Suprapubic skin (tissue), 4 donors: ENCODE results near the gene PIGX.

Source experiments
- POLR2A ChIP-seq, 2 donors: fragments of 450-650 bp; IDR thresholded peaks; one replicate each; pipeline ENCODE4 v1.6.1; 2017; ENCODE audit warnings: antibody characterized with exemption in 2 of 2, mild to moderate bottlenecking in 2 of 2, moderate library complexity in 2 of 2
- POLR2AphosphoS5 ChIP-seq, 3 donors: sonication (generic); formaldehyde crosslinking; IDR thresholded peaks; one replicate each; pipeline ENCODE4 v1.6.1; 2017; ENCODE audit warnings: antibody characterized with exemption in 3 of 3
- TF ChIP-seq, protein P1 (sequence below), 2 donors: fragments of 200-600 bp in 1 of 2; fragments of 450-650 bp in 1 of 2; sonication (generic) in 1 of 2; IDR thresholded peaks; one replicate each; pipeline ENCODE4 v1.5.1; 2016 to 2019; ENCODE audit warnings: antibody characterized with exemption in 2 of 2, mild to moderate bottlenecking in 1 of 2, moderate library complexity in 1 of 2

DNA sequence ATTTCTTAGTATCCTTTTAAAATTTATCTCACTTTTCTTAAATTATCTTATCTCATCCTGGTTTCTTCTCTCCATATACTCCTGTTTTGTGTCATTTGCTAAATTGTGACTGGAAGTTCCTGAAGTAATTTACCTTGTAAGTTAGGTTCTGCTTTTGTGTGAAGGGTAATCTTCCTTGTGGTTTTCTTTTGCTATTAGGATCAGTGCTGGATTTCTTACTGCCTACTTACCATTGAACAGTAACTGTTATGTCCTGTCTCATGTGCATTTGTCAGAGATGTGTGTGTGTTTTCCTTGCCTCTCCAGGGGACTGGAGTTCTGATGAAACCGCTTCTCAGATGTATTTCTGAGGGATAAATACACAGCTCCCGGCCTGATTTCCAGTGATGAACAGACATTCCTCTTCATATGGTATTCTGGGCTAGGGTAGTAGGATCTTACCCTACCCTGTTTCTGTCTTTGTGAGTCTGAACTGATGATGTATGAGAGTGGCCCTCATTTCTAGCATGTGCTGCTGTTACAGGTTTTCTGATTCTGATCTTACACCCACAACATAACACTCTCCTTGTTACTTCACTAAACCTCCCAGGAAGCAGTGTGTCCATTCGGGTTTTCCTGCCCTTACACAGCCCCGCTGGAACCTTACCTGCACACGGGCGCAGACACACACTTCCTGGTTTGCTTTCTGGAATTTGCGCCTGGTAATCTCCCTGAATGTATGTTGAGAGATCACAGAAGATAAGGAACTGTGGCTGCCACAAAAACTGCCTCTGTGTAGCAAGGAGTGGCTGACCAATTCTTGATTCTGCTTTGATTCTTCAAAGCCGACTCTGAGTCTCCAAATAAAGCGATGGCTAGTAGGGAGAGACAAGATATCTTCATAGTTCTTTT is 42.2 kb downstream of the PIGX start:
- TF ChIP-seq, protein P1, sequence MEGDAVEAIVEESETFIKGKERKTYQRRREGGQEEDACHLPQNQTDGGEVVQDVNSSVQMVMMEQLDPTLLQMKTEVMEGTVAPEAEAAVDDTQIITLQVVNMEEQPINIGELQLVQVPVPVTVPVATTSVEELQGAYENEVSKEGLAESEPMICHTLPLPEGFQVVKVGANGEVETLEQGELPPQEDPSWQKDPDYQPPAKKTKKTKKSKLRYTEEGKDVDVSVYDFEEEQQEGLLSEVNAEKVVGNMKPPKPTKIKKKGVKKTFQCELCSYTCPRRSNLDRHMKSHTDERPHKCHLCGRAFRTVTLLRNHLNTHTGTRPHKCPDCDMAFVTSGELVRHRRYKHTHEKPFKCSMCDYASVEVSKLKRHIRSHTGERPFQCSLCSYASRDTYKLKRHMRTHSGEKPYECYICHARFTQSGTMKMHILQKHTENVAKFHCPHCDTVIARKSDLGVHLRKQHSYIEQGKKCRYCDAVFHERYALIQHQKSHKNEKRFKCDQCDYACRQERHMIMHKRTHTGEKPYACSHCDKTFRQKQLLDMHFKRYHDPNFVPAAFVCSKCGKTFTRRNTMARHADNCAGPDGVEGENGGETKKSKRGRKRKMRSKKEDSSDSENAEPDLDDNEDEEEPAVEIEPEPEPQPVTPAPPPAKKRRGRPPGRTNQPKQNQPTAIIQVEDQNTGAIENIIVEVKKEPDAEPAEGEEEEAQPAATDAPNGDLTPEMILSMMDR (IDR thresholded peaks at IDR 0.05) = no peak
- TF ChIP-seq POLR2AphosphoS5 (IDR thresholded peaks at IDR 0.05) = no peak
- TF ChIP-seq POLR2A (IDR thresholded peaks at IDR 0.05) = no peak
